ENCODE results near the gene ST14.

GRCh38 chr11:130241713-130242112 lies 82.1 kb downstream of the ST14 start:
- no peak for TF ChIP-seq CTCF (IDR thresholded peaks at IDR 0.05 in 8 of 11, conservative IDR thresholded peaks at IDR 0.05 in 3 of 11)
- TF ChIP-seq POLR2A (IDR thresholded peaks at IDR 0.05): no peak
- no peak for TF ChIP-seq POLR2AphosphoS5 (IDR thresholded peaks at IDR 0.05)
